ENCODE measurements around the gene JAG1. TPM values are rescaled to one million over a fixed set of nuclear protein-coding genes. Genes with fewer than 3 reads are reported as not detected.
A peak's percentile ranks its signal among the peaks of the same experiment; 100 is the strongest.

The JAG1 gene
- total RNA-seq, 1 donor: 46.7 TPM

- no peak overlapping the region for H3K4me3 ChIP-seq (ENCODE audit: low read depth, low read length)
- TF ChIP-seq CTCF (IDR thresholded peaks at IDR 0.05; ENCODE audit: insufficient read depth, low read length): no peak
- DNase-seq (ENCODE audit: low read depth): no peak
Measured at GRCh38 chr20:10683537-10683936, 9.7 kb upstream of the JAG1 start.

- no peak for DNase-seq (ENCODE audit: low read depth)
- H3K4me3 ChIP-seq (ENCODE audit: low read depth, low read length): no peak overlapping the region
- no peak for TF ChIP-seq CTCF (IDR thresholded peaks at IDR 0.05; ENCODE audit: insufficient read depth, low read length)
Measured at GRCh38 chr20:10682939-10683338, 9.1 kb upstream of the JAG1 start.

- no peak for TF ChIP-seq CTCF (IDR thresholded peaks at IDR 0.05; ENCODE audit: insufficient read depth, low read length)
- H3K4me3 ChIP-seq (ENCODE audit: low read depth, low read length): no peak overlapping the region
- DNase-seq (ENCODE audit: low read depth): no peak
Measured at GRCh38 chr20:10681494-10681893, 7.7 kb upstream of the JAG1 start.

GRCh38 chr20:10680571-10680970 is 6.8 kb upstream of the JAG1 start:
- DNase-seq (ENCODE audit: low read depth): no peak
- H3K4me3 ChIP-seq (ENCODE audit: low read depth, low read length): no peak overlapping the region
- TF ChIP-seq CTCF (IDR thresholded peaks at IDR 0.05; ENCODE audit: insufficient read depth, low read length): no peak

GRCh38 chr20:10679269-10679668 is 5.5 kb upstream of the JAG1 start:
- DNase-seq (ENCODE audit: low read depth): no peak
- no peak for TF ChIP-seq CTCF (IDR thresholded peaks at IDR 0.05; ENCODE audit: insufficient read depth, low read length)
- H3K4me3 ChIP-seq (ENCODE audit: low read depth, low read length): no peak overlapping the region

- no peak overlapping the region for H3K4me3 ChIP-seq (ENCODE audit: low read depth, low read length)
- no peak for DNase-seq (ENCODE audit: low read depth)
- no peak for TF ChIP-seq CTCF (IDR thresholded peaks at IDR 0.05; ENCODE audit: insufficient read depth, low read length)
Measured at GRCh38 chr20:10676518-10676917, 2.7 kb upstream of the JAG1 start.

GRCh38 chr20:10675450-10675848 is 1.6 kb upstream of the JAG1 start:
- H3K4me3 ChIP-seq (ENCODE audit: low read depth, low read length): peak overlapping the region; percentile 37
- no peak for DNase-seq (ENCODE audit: low read depth)
- TF ChIP-seq CTCF (IDR thresholded peaks at IDR 0.05; ENCODE audit: insufficient read depth, low read length): no peak

All from fibroblast of the aortic adventitia (primary cell).